ENCODE data around the gene NPFFR2. TPM values are rescaled to one million over a fixed set of nuclear protein-coding genes. Genes with fewer than 3 reads are reported as not detected.
A peak's percentile ranks its signal among the peaks of the same experiment; 100 is the strongest.

Gene NPFFR2
- total RNA-seq, 2 donors from 2014 or later = not detected

DNA sequence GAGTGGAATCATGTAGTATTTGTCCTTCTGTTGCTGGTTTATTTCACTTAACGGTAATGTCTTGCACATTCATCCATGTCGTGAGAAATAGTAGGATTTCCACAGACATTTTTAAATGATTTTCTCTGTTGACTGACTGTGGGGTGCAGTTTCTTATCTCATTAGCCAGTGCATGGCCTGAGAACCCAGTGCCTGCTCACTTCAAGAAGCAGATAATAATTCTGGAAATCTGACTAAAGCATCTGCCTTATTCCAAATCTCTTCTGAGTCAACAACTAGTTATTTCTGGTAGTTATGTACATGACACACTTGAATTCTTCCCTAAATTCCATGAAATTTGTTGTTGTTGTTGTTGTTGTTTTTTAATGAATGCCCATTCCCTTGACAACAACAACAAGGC is 77.6 kb downstream of the NPFFR2 start:
- TF ChIP-seq, protein P1, sequence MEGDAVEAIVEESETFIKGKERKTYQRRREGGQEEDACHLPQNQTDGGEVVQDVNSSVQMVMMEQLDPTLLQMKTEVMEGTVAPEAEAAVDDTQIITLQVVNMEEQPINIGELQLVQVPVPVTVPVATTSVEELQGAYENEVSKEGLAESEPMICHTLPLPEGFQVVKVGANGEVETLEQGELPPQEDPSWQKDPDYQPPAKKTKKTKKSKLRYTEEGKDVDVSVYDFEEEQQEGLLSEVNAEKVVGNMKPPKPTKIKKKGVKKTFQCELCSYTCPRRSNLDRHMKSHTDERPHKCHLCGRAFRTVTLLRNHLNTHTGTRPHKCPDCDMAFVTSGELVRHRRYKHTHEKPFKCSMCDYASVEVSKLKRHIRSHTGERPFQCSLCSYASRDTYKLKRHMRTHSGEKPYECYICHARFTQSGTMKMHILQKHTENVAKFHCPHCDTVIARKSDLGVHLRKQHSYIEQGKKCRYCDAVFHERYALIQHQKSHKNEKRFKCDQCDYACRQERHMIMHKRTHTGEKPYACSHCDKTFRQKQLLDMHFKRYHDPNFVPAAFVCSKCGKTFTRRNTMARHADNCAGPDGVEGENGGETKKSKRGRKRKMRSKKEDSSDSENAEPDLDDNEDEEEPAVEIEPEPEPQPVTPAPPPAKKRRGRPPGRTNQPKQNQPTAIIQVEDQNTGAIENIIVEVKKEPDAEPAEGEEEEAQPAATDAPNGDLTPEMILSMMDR (IDR thresholded peaks at IDR 0.05) = no peak
- TF ChIP-seq POLR2A (IDR thresholded peaks at IDR 0.05) = no peak
- DNase-seq = no peak
- Histone ChIP-seq H3K27ac (no peak overlapping the region), H3K4me1 (no peaks in the 10 kb centered on the region), H3K36me3 (replicated peaks in 1 of 2; ENCODE audit: insufficient read depth in 1 of 2, low read depth in 2 of 2) (no peaks in the 10 kb centered on the region), H3K4me3 (no peak overlapping the region), H3K27me3 (no peaks in the 10 kb centered on the region), H3K9me3 (no peaks in the 10 kb centered on the region)
- WGBS, 2 donors = 60 to 71% methylated on average over 2 of the region's 2 CpGs
- intact Hi-C loops (cut with DNase I) = no loop called here
- no peak for ATAC-seq

DNA sequence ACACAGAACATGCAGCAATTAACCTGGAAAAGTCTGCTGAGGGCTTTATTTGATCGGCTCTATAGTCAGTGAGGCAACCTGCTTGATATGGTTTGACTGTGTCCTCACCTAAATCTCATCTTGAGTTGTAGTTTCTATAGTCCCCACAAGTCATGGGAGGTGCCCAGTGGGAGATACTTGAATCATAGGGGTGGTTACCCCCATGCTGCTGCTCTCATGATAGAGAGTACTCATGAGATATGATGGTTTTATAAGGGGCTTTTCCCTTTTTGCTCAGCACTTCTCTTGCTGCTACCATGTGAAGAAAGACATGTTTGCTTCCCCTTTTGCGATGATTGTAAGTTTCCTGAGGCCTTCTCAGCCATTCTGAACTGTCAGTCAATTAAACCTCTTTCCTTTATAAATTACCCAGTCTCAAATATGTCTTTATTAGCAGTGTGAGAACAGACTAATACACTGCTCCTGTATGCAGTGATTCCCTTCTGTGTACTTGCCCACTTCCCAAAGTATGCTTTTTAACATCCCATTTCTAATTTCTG is 78.2 kb downstream of the NPFFR2 start:
- no peak overlapping the region for H3K27ac ChIP-seq
- TF ChIP-seq, protein P1 (IDR thresholded peaks at IDR 0.05) = no peak
- no peak for TF ChIP-seq POLR2A (IDR thresholded peaks at IDR 0.05)
- no peaks in the 10 kb centered on the region for H3K4me1 ChIP-seq
- 69 to 74% methylated on average over 2 of the region's 2 CpGs for WGBS, 2 donors
- DNase-seq (no peak), ATAC-seq (no peak)
- H3K9me3 ChIP-seq = no peaks in the 10 kb centered on the region
- no peaks in the 10 kb centered on the region for H3K36me3 ChIP-seq (replicated peaks in 1 of 2; ENCODE audit: insufficient read depth in 1 of 2, low read depth in 2 of 2)
- H3K4me3 ChIP-seq = no peak overlapping the region
- no peaks in the 10 kb centered on the region for H3K27me3 ChIP-seq
- intact Hi-C loops (cut with DNase I) = no loop called here

DNA sequence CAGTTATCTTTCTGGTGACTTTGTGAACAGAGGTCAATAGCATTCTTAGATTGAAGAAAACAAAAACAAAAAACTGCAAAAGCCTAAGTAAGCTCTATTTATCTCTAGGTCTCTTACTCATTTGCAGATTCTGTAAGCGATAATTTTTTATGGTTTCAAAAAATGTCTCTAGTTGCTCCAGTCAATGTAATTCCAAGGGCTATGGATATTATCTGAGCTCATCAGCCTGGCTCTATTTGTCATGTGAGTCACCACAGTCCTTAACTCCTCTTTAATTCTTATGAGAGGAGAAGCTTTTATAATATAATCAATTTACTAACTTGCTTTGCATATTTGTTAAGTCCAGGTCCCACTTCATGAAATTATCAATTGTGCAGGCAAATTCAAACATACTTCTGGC is 79.1 kb downstream of the NPFFR2 start:
- no peaks in the 10 kb centered on the region for H3K4me1 ChIP-seq
- intact Hi-C loops (cut with DNase I) = no loop called here
- H3K4me3 ChIP-seq = no peak overlapping the region
- H3K27me3 ChIP-seq = no peaks in the 10 kb centered on the region
- H3K9me3 ChIP-seq = no peaks in the 10 kb centered on the region
- ATAC-seq (no peak), DNase-seq (no peak)
- no peaks in the 10 kb centered on the region for H3K36me3 ChIP-seq (replicated peaks in 1 of 2; ENCODE audit: insufficient read depth in 1 of 2, low read depth in 2 of 2)
- WGBS, 2 donors = 66 to 91% methylated on average over 1 of the region's 1 CpG
- H3K27ac ChIP-seq = no peak overlapping the region
- TF ChIP-seq, protein P1 (IDR thresholded peaks at IDR 0.05) = no peak
- no peak for TF ChIP-seq POLR2A (IDR thresholded peaks at IDR 0.05)

DNA sequence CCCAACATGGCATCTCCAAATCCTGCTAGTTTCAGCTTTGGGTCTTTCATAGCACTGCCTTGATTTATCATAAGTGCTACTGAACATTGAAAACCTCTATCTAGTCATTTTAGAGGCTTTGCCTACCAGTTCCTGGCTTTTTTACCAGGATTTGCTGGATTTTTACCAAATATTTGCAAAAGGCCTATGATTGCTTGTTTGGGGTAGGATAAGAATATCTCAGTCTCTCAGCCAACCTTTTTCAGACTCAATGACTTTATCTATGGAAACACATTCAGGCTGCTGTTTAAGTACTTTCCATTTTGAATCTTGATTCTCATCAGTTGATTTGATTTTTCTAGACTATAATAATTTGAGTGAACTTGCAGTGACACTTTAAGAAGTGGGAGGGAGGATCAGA is 80.1 kb downstream of the NPFFR2 start:
- no peak for TF ChIP-seq POLR2A (IDR thresholded peaks at IDR 0.05)
- TF ChIP-seq, protein P1 (IDR thresholded peaks at IDR 0.05) = no peak
- intact Hi-C loops (cut with DNase I) = no loop called here

DNA sequence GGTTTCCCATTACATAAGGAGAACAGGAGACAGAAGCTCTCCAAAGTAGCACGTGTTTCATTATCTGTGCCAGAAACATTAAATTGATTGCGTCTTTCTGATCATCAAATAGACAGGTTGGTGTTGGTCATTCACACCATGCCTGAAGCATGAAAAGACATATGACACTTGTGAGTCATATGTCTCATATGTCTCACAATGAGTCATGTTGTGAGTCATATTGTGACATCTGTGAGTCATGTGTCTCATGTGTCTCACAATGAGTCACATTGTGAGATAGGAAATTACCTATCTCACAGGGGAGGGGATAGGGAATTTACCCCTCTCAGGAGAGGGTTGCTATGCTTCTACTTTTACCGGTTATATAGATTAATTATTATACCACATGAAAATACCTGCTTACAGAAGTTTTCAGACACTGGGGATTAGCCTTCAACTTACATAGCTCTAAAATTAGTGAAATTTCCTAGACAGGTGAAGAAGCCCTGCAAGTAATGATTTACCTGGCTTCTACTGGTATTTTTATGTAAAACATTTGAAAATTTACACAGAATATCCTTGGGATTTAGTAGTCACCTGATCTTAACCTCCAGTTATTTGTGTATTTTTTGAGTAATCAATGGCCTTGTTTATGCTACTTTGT is 80.8 kb downstream of the NPFFR2 start:
- H3K4me1 ChIP-seq = no peaks in the 10 kb centered on the region
- WGBS, 2 donors = 46 to 53% methylated on average over 3 of the region's 3 CpGs
- TF ChIP-seq, protein P1 (IDR thresholded peaks at IDR 0.05) = no peak
- no peak for TF ChIP-seq POLR2A (IDR thresholded peaks at IDR 0.05)
- ATAC-seq (no peak), DNase-seq (peak in 1 of 4 donors; percentile 3)
- no peaks in the 10 kb centered on the region for H3K36me3 ChIP-seq (replicated peaks in 1 of 2; ENCODE audit: insufficient read depth in 1 of 2, low read depth in 2 of 2)
- intact Hi-C loops (cut with DNase I) = no loop called here
- no peak overlapping the region for H3K4me3 ChIP-seq
- H3K27ac ChIP-seq = no peak overlapping the region
- H3K27me3 ChIP-seq = no peaks in the 10 kb centered on the region
- H3K9me3 ChIP-seq = no peaks in the 10 kb centered on the region

More for the DNA sequence above, 80.1 kb downstream of the NPFFR2 start:
- Histone ChIP-seq H3K4me3 (no peak overlapping the region), H3K27ac (no peak overlapping the region), H3K36me3 (replicated peaks in 1 of 2; ENCODE audit: insufficient read depth in 1 of 2, low read depth in 2 of 2) (no peaks in the 10 kb centered on the region), H3K27me3 (no peaks in the 10 kb centered on the region), H3K4me1 (no peaks in the 10 kb centered on the region), H3K9me3 (no peaks in the 10 kb centered on the region)
- DNase-seq = no peak
- no peak for ATAC-seq

All from body of pancreas (tissue), 4 donors.